Activated T-helper 2 cell treated with anti-CD3 and anti-CD28 coated beads, Interferon-gamma antibody, Interleukin-2, Interleukin-4, amounts not matched to agents 10 μg/mL and 5 μg/mL and 100 μg/mL, durations not matched to agents 14 hours and 24 hours and 36 hours (primary cell): ENCODE results near the gene EFCAB6. TPM values are rescaled to one million over a fixed set of nuclear protein-coding genes. Genes with fewer than 3 reads are reported as not detected.

Source experiments
- DNase-seq: peaks from one replicate; pipeline ENCODE4 v3.0.0; 2021; ENCODE audit warnings: low spot score
- H3K27ac Mint-ChIP-seq: one replicate; pipeline ENCODE4 v1.8.0; 2021; ENCODE audit warnings: mixed read lengths
- H3K27me3 Mint-ChIP-seq: one replicate; pipeline ENCODE4 v1.8.0; 2021; ENCODE audit warnings: low read depth, mixed read lengths
- H3K36me3 Mint-ChIP-seq: one replicate; pipeline ENCODE4 v1.8.0; 2021; ENCODE audit warnings: low read depth, mixed read lengths
- H3K4me1 Mint-ChIP-seq: one replicate; pipeline ENCODE4 v1.8.0; 2021; ENCODE audit warnings: low read depth, mixed read lengths
- H3K4me3 Mint-ChIP-seq: one replicate; pipeline ENCODE4 v1.8.0; 2021; ENCODE audit warnings: low read depth, mild to moderate bottlenecking, moderate library complexity, mixed read lengths
- H3K9me3 Mint-ChIP-seq: one replicate; pipeline ENCODE4 v1.8.0; 2021; ENCODE audit warnings: mixed read lengths
- intact Hi-C: fragments of 100-400 bp; cut with micrococcal nuclease; formaldehyde crosslinking; loops from one replicate; pipeline ENCODE4 v1.15.1; 2023
- total RNA-seq: library from RNA; stranded (reverse); gene quantifications from 2 replicates; pipeline ENCODE4 v1.2.3, GENCODE V29; 2022

EFCAB6 gene
- total RNA-seq, 1 donor from 2014 or later = 0.11 TPM

DNA sequence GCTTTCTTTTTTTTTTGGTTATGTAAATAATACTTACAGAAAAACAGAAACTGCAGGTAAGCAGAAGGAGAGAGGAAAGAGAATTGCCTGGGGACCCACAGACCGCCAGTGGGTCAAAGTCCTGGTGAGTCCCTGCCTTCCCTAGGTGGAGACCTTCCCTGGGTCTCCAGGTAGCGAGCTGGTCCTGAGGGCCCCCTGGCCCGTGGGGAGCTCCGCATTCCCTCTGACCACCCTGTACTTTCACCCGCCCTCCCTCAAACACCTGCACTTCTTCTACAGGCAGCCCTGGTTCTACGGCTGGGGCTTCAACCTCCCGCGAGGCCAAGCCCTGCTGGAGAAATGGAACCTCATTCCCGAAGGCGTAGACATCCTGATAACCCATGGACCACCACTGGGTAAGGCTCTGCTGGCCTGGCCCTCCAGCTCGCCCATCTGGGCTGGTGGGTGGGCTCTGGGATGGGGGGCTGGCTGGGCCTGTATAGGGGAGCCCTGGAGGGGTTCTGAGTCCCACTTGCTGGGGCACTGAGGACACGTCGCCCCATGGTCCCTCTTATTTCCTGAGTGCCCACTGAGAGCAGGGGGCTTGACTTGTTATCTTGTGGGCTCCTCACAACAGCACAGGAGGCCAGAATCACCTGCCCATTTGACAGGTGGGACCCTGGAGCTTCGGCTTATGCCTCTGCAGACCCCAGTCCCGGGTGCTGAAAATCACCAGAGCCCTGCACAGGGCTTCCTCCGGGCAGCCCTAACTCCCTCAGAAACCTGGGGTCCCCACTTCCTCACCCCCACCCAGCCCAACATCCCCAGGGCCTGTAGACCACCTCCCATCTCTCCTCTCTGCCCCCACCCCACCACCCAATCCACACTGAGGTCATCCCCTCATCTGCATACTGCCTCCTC, 313.9 kb downstream of the EFCAB6 start:
- Mint-ChIP-seq H3K36me3 (no peaks in the 10 kb centered on the region), H3K9me3 (no peaks in the 10 kb centered on the region), H3K4me1 (no peaks in the 10 kb centered on the region), H3K27ac (no peak overlapping the region), H3K4me3 (no peak overlapping the region), H3K27me3 (no peaks in the 10 kb centered on the region)
- intact Hi-C loops = no loop called here
- DNase-seq = no peak

DNA sequence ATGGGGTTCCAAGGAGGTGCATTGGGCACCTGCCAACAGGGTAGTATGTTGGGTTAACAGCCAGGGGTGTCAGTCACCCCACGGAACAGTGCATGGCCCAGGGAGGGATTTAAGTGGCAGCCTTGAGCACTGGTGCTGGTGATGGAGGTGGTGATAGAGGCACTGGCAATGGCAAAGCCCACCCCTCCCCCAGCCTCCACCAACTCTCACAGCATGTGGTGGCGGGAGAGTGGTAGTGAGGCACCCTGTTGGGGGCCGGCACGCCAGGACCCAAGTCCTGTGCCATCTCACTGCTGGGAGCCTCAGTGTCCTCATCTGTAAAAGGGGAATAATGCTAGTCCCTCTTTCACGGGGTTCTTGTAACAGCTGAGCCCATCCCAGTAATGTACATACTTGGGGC, 318.8 kb downstream of the EFCAB6 start:
- DNase-seq = no peak
- H3K27ac Mint-ChIP-seq = no peak overlapping the region
- H3K36me3 Mint-ChIP-seq = no peaks in the 10 kb centered on the region
- no peaks in the 10 kb centered on the region for H3K4me1 Mint-ChIP-seq
- H3K4me3 Mint-ChIP-seq = no peak overlapping the region
- intact Hi-C loops = no loop called here
- no peaks in the 10 kb centered on the region for H3K27me3 Mint-ChIP-seq
- peaks cover 5% of the 10 kb centered on the region for H3K9me3 Mint-ChIP-seq

DNA sequence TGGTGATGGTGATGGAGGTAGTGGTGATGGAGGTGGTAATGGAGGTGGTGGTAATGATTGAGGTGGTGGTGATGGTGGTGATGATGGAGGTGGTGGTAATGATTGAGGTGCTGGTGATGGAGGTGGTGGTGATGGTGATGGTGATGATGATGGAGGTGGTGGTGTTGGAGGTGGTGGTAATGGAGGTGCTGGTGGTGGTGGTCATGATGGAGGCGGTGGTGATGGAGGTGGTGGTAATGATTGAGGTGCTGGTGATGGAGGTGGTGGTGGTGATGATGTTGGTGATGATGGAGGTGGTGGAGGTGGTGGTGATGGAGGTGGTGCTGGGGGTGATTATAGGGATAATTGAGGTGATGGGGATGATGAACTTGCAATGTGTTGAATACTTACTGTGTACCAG, 320.4 kb downstream of the EFCAB6 start:
- Mint-ChIP-seq H3K27ac (no peak overlapping the region), H3K36me3 (no peaks in the 10 kb centered on the region), H3K9me3 (peaks cover 5% of the 10 kb centered on the region), H3K27me3 (no peaks in the 10 kb centered on the region), H3K4me1 (no peaks in the 10 kb centered on the region), H3K4me3 (no peak overlapping the region)
- DNase-seq = no peak
- intact Hi-C loops = no loop called here

DNA sequence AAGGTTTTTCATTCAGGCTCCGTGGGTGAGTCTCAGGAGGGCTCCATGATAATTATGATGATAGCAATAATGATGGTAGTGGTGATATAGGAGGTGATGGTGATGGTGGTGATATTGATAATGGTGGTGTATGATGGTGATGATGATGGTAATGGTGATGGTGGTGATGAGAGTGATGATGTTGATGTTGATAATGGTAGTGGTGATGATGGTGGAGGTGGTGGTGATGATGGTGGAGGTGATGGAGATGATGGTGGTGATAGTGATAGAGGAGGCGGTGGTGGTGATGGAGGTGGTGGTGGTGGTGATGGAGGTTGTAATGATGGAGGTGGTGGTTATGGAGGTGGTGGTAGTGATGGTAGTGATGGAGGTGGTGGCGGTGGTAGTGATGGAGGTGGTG, 320.9 kb downstream of the EFCAB6 start:
- no peak for DNase-seq
- Mint-ChIP-seq H3K27me3 (no peaks in the 10 kb centered on the region), H3K4me3 (no peak overlapping the region), H3K4me1 (no peaks in the 10 kb centered on the region), H3K9me3 (peaks cover 5% of the 10 kb centered on the region), H3K27ac (no peak overlapping the region), H3K36me3 (no peaks in the 10 kb centered on the region)
- intact Hi-C loops = no loop called here

DNA sequence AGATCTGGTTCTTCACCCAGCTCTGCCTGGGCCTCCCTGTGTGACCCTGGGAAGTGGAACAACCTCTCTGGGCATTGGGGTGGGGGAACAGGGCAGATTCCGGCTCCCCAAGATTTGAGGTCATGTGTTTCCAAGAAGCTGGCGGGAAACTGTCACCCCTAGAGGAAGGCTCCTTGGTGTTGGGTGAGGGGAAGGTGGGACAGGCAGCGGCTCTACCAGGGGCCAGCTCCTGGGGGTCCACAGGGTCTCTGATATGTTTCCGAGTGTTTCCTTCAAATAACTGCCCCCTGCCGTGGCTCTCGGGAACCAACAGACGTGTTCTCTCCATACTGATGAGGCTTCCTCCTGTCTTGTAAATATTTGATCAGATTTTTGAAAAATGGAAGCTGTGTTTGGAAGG, 321.8 kb downstream of the EFCAB6 start:
- no peak overlapping the region for H3K27ac Mint-ChIP-seq
- peaks cover 5% of the 10 kb centered on the region for H3K9me3 Mint-ChIP-seq
- H3K36me3 Mint-ChIP-seq = no peaks in the 10 kb centered on the region
- H3K4me3 Mint-ChIP-seq = no peak overlapping the region
- no peaks in the 10 kb centered on the region for H3K4me1 Mint-ChIP-seq
- intact Hi-C loops = no loop called here
- no peaks in the 10 kb centered on the region for H3K27me3 Mint-ChIP-seq
- no peak for DNase-seq

DNA sequence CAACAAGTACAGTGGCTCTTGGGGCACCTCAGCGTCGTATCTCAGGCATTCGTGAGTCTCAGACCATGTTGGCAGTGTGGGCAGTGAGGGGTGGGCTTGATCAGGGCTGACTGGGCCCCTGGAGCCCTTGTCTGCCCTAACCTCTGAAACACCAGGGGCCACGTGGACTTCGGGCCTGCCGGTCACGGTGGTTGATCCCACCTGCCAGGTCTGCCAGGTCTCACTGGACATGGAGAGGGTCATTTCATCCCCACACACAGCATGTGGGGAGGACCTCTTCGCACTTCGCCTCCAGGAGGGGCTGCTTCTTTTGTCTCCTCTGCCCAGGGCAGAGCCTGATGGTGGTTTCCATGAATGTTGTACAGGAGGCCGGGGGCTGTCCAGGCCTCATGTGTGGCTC, 323.2 kb downstream of the EFCAB6 start:
- H3K36me3 Mint-ChIP-seq = no peaks in the 10 kb centered on the region
- no peak overlapping the region for H3K27ac Mint-ChIP-seq
- no peaks in the 10 kb centered on the region for H3K4me1 Mint-ChIP-seq
- H3K9me3 Mint-ChIP-seq = peaks cover 5% of the 10 kb centered on the region
- H3K27me3 Mint-ChIP-seq = no peaks in the 10 kb centered on the region
- DNase-seq = no peak
- no peak overlapping the region for H3K4me3 Mint-ChIP-seq
- intact Hi-C loops = no loop called here

DNA sequence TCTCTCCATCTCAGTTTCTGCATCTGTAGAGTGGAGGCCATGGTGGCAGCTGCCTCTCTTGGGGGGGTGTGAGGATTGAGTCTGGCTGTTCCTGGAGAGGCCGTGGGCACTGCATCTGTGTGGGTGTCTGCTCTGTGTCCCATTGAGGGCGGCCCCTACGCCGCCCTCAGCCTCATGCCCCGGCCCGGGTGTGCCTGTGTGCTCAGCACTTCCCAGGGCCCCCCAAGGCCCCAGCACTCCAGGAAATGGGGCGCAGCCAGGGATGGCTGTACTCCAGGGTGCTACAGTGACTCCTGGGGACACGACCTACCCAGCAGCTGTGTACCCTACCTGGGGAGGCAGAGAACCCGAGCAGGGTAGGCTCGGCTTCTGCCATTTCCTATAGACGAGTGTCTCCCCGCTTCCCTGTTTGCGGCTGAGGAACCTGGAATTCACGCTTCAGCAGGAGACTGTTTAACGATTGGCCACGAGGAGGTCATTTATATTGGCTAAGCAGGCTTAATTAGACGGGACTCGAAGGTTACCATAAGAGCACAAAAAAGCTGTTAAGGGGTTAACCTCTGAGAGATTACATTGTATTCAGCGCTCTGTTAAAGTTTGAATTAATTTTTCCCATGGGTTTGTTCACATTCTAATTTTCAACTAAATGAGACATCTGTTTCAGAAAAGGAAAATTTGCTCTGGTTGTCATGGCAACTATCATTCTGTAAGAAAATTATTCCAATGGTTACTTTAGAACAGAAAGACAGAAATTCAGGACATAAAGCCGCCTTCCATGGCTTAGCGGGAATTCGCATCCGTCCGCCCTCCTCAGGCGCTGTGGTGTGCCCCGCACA, 323.9 kb downstream of the EFCAB6 start:
- H3K36me3 Mint-ChIP-seq = no peaks in the 10 kb centered on the region

DNA sequence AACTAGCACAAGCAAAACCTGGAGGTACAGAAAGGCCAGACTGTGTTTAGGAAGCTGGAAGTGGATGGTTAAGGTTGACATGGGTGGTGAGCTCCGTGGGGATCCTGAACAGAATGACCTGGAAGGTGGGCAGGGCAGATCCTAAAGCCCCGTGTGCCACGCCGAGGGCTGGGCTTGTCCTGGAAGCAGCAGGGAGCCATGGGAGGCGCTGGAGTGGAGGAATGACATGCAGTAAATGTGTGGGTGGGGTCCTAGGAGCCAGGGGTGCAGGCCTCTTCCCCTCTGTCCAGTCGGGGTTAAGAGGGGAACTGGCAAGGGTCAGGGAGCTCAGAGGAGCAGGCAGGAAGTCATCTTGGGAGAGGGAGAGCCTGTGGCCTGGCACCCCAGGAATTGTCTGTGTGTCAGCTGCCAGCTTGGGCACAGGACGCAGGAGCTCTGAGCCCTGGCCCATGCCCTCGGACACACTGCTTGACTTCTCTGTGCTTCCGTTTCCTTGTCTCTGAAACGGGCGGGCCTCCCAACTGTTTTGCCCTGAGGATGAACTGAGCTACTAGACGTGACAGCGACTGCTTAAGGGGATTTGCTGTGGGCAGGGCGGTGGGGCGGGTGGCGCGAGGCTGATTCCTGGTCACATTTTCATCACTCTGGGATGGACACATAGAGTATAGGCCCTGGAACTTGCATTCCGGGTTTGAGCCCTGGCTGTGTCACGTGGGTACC, 324.6 kb downstream of the EFCAB6 start:
- Mint-ChIP-seq H3K27ac (no peak overlapping the region), H3K27me3 (no peaks in the 10 kb centered on the region), H3K9me3 (peaks cover 5% of the 10 kb centered on the region), H3K36me3 (no peaks in the 10 kb centered on the region), H3K4me1 (no peaks in the 10 kb centered on the region), H3K4me3 (no peak overlapping the region)
- intact Hi-C loops = no loop called here
- DNase-seq = no peak

More for the DNA sequence above, 323.9 kb downstream of the EFCAB6 start:
- peaks cover 5% of the 10 kb centered on the region for H3K9me3 Mint-ChIP-seq
- DNase-seq = no peak
- intact Hi-C loops = no loop called here
- H3K27ac Mint-ChIP-seq = no peak overlapping the region
- H3K4me3 Mint-ChIP-seq = no peak overlapping the region
- H3K4me1 Mint-ChIP-seq = no peaks in the 10 kb centered on the region
- H3K27me3 Mint-ChIP-seq = no peaks in the 10 kb centered on the region

DNA sequence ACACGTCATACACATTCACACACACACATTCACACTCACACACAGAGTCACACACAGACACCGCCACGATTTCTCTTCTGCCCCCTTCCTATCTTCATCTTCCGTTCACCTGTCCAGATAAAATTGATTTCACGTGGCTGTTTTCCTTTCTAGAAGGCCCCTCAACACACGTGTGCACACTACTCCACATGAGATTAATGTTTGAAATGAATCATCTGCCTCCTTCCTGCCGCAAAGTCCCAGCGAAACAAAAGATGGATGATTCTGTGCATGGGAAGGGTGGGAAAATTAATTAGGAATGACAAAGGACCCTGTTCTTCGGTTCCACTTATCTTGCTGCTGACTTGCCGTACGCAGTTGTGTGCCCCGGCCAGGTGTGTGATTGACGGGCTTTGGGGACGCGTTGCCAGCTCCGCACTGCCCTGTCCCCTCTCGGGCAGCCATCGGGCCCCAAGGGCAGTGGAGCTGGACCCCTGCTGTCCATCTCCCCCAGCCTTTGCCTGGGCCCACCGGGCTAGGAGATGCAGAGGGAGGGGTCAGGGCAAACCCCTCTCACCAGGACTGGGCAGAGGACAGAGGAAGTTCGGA, 326.5 kb downstream of the EFCAB6 start:
- no peak overlapping the region for H3K4me3 Mint-ChIP-seq
- intact Hi-C loops = no loop called here
- no peak for DNase-seq
- no peaks in the 10 kb centered on the region for H3K36me3 Mint-ChIP-seq
- no peaks in the 10 kb centered on the region for H3K27me3 Mint-ChIP-seq
- H3K27ac Mint-ChIP-seq = no peak overlapping the region
- no peaks in the 10 kb centered on the region for H3K9me3 Mint-ChIP-seq
- H3K4me1 Mint-ChIP-seq = peaks cover 4% of the 10 kb centered on the region

DNA sequence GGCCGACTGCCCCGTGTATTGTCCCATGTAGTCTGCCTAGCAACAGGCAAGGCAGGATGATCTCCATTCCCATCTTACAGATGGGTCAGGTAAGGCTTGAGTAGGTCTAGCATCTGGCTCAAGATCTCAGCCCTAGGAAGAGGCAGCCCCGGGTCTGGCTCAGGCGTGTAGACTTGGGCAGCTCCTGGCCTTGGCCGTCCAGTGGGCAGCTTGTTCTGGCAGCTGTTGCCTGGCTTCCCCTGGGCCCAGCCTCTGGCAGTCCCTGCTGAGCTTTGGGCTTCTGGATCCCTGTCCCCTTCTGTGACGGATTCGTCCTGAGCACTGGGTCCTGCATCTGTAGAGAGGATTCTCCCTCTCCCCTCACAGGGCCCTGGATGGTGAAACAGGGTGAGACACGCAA, 327.9 kb downstream of the EFCAB6 start:
- H3K36me3 Mint-ChIP-seq = no peaks in the 10 kb centered on the region

DNA sequence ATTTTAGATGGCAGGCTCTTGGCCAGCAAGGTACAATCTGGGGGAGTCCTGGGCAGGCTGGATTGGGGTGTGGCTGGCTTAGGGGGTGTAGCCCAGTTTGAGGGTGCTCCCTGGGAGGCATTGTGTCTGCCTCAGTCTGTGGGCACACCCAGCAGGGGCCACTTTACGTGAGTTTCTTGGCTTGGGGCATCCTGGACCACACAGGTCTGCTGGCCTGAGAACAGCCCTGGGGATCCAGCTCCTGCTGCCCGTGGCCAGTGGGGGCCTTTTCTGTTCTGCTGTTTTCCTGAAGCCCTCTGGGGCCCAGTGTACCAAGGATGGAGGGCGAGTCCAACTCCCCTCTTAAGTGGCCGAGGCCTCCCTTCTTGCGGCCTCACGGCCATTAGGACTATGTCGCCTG, 328.4 kb downstream of the EFCAB6 start:
- Mint-ChIP-seq H3K9me3 (no peaks in the 10 kb centered on the region), H3K4me1 (peaks cover 4% of the 10 kb centered on the region)

More for the DNA sequence above, 327.9 kb downstream of the EFCAB6 start:
- Mint-ChIP-seq H3K4me3 (no peak overlapping the region), H3K4me1 (peaks cover 4% of the 10 kb centered on the region), H3K27ac (no peak overlapping the region), H3K9me3 (no peaks in the 10 kb centered on the region), H3K27me3 (no peaks in the 10 kb centered on the region)
- intact Hi-C loops = no loop called here
- no peak for DNase-seq

DNA sequence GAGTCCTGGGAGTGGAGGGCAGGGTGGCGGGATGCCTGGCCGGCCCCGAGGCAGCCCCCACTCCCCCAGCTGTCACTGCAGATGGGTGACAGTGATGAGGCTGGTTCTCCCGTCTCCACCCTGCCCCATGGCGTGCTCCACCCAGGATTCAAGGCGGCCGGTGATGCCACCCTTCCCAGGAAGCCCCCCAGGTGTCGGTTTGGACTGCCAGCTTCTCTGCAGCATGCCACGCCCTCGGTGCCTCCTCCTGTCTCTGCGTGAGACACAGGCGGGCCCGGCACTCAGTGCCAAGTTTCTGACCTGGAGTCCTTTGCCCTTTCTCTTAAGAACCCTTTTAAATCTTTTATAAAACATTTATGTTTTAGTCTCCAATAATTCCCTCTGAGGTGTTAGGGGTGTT, 328.8 kb downstream of the EFCAB6 start:
- H3K4me3 Mint-ChIP-seq = no peak overlapping the region
- DNase-seq = no peak
- H3K9me3 Mint-ChIP-seq = no peaks in the 10 kb centered on the region
- H3K36me3 Mint-ChIP-seq = no peaks in the 10 kb centered on the region
- intact Hi-C loops = no loop called here
- H3K4me1 Mint-ChIP-seq = peaks cover 4% of the 10 kb centered on the region
- no peaks in the 10 kb centered on the region for H3K27me3 Mint-ChIP-seq
- H3K27ac Mint-ChIP-seq = no peak overlapping the region

More for the DNA sequence above, 328.4 kb downstream of the EFCAB6 start:
- no peaks in the 10 kb centered on the region for H3K36me3 Mint-ChIP-seq
- no peak for DNase-seq
- H3K27ac Mint-ChIP-seq = no peak overlapping the region
- intact Hi-C loops = no loop called here
- H3K4me3 Mint-ChIP-seq = no peak overlapping the region
- no peaks in the 10 kb centered on the region for H3K27me3 Mint-ChIP-seq
